Adrenal gland (tissue), 12 donors: Measurements from ENCODE around the gene CCDC187. TPM values are rescaled to one million over a fixed set of nuclear protein-coding genes. Genes with fewer than 3 reads are reported as not detected.

Experiments used
- DNase-seq, 7 donors: peaks; one replicate each; pipeline ENCODE4 v3.0.0-alpha.2; 2019 to 2020
- H3K27ac ChIP-seq, 5 donors: fragments of 200-600 bp; sonication (generic) in 4 of 5; 1 replicate in 3 of 5; 2 replicates in 2 of 5; pipeline versions ENCODE4 v1.5.1 to v1.8.0; 2016 to 2020; ENCODE audit warnings: mild to moderate bottlenecking in 1 of 5
- H3K27me3 ChIP-seq: fragments of 200-600 bp; 2 replicates; pipeline ENCODE4 v1.8.0; 2021
- H3K36me3 ChIP-seq, 2 donors: fragments of 200-600 bp; replicated peaks in 1 of 2; 1 replicate in 1 of 2; 2 replicates in 1 of 2; pipeline versions ENCODE4 v1.5.1 to v1.8.0; 2018 to 2022
- H3K4me1 ChIP-seq, 2 donors: fragments of 200-600 bp; replicated peaks in 1 of 2; 1 replicate in 1 of 2; 2 replicates in 1 of 2; pipeline versions ENCODE4 v1.5.1 to v1.8.0; 2018 to 2021
- H3K4me3 ChIP-seq, 4 donors: fragments of 200-600 bp; sonication (generic) in 3 of 4; one replicate each; pipeline ENCODE4 v1.5.1; 2016 to 2018
- H3K9me3 ChIP-seq, 3 donors: fragments of 200-600 bp; sonication (generic) in 1 of 3; replicated peaks in 1 of 3; 1 replicate in 2 of 3; 2 replicates in 1 of 3; pipeline versions ENCODE4 v1.5.1 to v1.8.0; 2016 to 2021
- POLR2A ChIP-seq, 2 donors: fragments of 450-650 bp; IDR thresholded peaks; one replicate each; pipeline ENCODE4 v1.6.1; 2017; ENCODE audit warnings: antibody characterized with exemption in 2 of 2, mild to moderate bottlenecking in 2 of 2, moderate library complexity in 1 of 2
- WGBS, 4 donors: extraction: QIAGEN DNeasy Blood & Tissue Kit in 2 of 4; methylation state at CpG; one replicate each; pipeline versions ENCODE4 v1.1.5 to v1.1.7; 2013 to 2017; 5-methylcytosine and 5-hydroxymethylcytosine counted together
- intact Hi-C, 2 donors: fragments of 100-400 bp; cut with DNase I; formaldehyde crosslinking; loops; one replicate each; pipeline versions ENCODE4 v1.14.1 to v1.15.0; 2022 to 2023
- polyA plus RNA-seq, 3 donors: library from polyadenylated mRNA; stranded (reverse); fragments of 200-250 nt in 2 of 3; fragments of 350-450 nt in 1 of 3; fragmentation: Illumina TruSeq in 1 of 3; extraction: RNeasy Lipid Tissue Mini Kit (QIAGEN cat#74804) in 1 of 3; gene quantifications; one replicate each; pipeline ENCODE4 v1.2.3, GENCODE V29; 2013 to 2014
- total RNA-seq, 9 donors: library from RNA; depleted of rRNA in 4 of 9; stranded (reverse); fragments of >200 nt in 4 of 9; fragments of 120-200 nt in 1 of 9; fragmentation: NEBNext Ultra II Directional in 1 of 9; extraction: Animal tissue kit (Norgen Biotek cat#: 25700) in 1 of 9; gene quantifications; one replicate each; pipeline versions ENCODE4 v1.1.0 to v1.2.4, GENCODE V29; 2013 to 2023
- TF ChIP-seq, protein P1 (sequence below), 6 experiments: fragments of 450-650 bp in 4 of 6; fragments of 200-600 bp in 2 of 6; sonication (generic) in 1 of 6; IDR thresholded peaks; 1 replicate in 5 of 6; 2 replicates in 1 of 6; pipeline versions ENCODE4 v1.5.1 to v1.8.0; 2016 to 2021; ENCODE audit warnings: antibody characterized with exemption in 6 of 6, mild to moderate bottlenecking in 2 of 6, moderate library complexity in 1 of 6
- donor health status: healthy with polysubstance abuse.
- donor health status: Bipolar disorder and iron deficiency.
- donor health status: DM: yes; HTN: yes; CAD: no.
- donor health status: DM: no; HTN: no; CAD: no.
- donor health status: DM: no; HTN: no; CAD: no.
- donor health status: DM: yes; HTN: yes; CAD: no.

The CCDC187 gene
- total and polyA plus RNA-seq, 12 donors, result under 0.01 to 0.44 (median 0.08) TPM; not detected in 1

DNA sequence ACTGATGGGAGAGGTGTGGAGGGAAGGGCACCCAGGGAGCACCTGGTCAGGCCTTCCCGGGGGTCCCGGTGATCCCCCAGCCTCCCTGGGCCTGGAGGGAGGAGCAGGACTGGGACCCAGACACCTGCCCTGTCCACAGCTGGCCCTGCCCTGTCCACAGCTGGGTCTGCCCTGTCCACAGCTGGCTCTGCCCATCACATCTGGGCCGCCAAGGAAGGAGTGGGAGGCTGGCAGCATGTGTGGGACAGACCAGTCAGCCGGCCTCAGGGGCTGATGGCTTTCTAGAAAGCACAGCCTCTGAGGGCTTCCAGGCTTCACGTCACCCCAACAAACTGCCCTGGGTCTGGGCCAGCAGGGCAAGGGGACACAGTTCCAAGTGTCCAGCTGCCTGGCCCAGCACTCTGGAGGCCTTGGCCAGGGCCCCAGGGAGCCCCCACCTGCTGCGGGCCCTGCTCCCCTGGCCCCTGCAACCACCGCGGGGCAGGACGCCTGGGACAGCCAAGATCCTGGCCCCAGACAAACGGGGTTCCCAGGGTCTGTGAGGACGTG is 47.4 kb upstream of the CCDC187 start:
- DNase-seq, result no peak
- Histone ChIP-seq H3K36me3 (no peaks in the 10 kb centered on the region), H3K9me3 (no peaks in the 10 kb centered on the region), H3K27ac (no peak overlapping the region), H3K27me3 (no peaks in the 10 kb centered on the region), H3K4me3 (no peak overlapping the region), H3K4me1 (peaks cover 0 to 16% of the 10 kb centered on the region in 2 donors)
- TF ChIP-seq, protein P1, sequence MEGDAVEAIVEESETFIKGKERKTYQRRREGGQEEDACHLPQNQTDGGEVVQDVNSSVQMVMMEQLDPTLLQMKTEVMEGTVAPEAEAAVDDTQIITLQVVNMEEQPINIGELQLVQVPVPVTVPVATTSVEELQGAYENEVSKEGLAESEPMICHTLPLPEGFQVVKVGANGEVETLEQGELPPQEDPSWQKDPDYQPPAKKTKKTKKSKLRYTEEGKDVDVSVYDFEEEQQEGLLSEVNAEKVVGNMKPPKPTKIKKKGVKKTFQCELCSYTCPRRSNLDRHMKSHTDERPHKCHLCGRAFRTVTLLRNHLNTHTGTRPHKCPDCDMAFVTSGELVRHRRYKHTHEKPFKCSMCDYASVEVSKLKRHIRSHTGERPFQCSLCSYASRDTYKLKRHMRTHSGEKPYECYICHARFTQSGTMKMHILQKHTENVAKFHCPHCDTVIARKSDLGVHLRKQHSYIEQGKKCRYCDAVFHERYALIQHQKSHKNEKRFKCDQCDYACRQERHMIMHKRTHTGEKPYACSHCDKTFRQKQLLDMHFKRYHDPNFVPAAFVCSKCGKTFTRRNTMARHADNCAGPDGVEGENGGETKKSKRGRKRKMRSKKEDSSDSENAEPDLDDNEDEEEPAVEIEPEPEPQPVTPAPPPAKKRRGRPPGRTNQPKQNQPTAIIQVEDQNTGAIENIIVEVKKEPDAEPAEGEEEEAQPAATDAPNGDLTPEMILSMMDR (IDR thresholded peaks at IDR 0.05), result no peak
- no peak for TF ChIP-seq POLR2A (IDR thresholded peaks at IDR 0.05)
- intact Hi-C loops, result no loop called here
- WGBS, 4 donors, result 77 to 93% (median 87%) methylated on average over 3 to 11 of the region's 11 CpGs; no CpG with 5 or more reads in 1 of the 4 donors

DNA sequence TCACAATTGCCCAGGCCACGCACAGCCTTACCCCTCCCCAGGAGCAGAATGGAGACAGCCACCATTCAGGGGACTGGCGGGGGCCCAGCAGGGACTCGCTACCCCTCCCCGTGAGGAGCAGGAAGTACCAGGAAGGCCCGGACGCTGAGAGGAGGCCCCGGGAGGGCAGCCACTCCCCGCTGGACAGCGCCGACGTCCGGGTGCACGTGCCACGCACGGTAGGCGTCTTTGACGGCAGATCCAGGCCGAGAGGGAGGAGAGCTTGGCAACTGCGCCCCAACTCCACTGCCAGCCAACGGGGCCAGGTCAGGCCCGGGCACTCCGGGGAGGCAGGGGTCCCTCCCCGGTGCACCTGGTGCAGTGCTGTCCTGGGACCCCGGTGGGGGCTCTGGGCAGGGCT is 45.7 kb upstream of the CCDC187 start:
- H3K27ac ChIP-seq, result no peak overlapping the region
- H3K27me3 ChIP-seq, result no peaks in the 10 kb centered on the region
- no peak for DNase-seq
- peaks cover 0 to 23% of the 10 kb centered on the region in 2 donors for H3K4me1 ChIP-seq
- TF ChIP-seq POLR2A (IDR thresholded peaks at IDR 0.05), result no peak
- TF ChIP-seq, protein P1 (IDR thresholded peaks at IDR 0.05), result no peak
- no peaks in the 10 kb centered on the region for H3K36me3 ChIP-seq
- no peak overlapping the region for H3K4me3 ChIP-seq
- 89 to 95% (median 92%) methylated on average over 7 to 24 of the region's 24 CpGs; no CpG with 5 or more reads in 1 of the 4 donors for WGBS, 4 donors
- intact Hi-C loops, result no loop called here
- no peaks in the 10 kb centered on the region for H3K9me3 ChIP-seq

DNA sequence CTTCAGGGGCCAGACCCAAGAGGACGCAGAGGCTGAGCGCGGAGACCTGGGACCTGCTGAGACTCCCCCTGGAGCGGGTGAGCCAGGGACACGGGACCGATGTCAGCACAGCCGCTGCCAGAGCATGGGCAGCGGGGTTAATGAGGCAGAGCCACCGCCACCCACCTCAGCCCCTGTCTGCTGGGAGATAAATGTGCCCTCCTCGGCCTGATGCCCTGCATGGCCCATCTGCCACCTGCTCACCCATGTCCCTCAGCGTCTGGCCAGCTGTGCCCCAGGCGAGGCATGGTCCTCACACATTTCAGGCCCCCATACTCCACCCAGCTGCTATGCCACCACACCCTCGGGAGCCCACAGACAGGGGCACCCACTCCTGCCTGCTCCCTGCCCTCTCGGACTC is 44.8 kb upstream of the CCDC187 start:
- TF ChIP-seq, protein P1 (IDR thresholded peaks at IDR 0.05), result no peak
- TF ChIP-seq POLR2A (IDR thresholded peaks at IDR 0.05), result no peak
- Histone ChIP-seq H3K27me3 (no peaks in the 10 kb centered on the region), H3K4me1 (peaks cover 0 to 17% of the 10 kb centered on the region in 2 donors), H3K27ac (no peak overlapping the region), H3K4me3 (no peak overlapping the region), H3K36me3 (no peaks in the 10 kb centered on the region), H3K9me3 (no peaks in the 10 kb centered on the region)
- 90 to 96% (median 93%) methylated on average over 2 to 14 of the region's 14 CpGs for WGBS, 4 donors
- no peak for DNase-seq
- intact Hi-C loops, result no loop called here

DNA sequence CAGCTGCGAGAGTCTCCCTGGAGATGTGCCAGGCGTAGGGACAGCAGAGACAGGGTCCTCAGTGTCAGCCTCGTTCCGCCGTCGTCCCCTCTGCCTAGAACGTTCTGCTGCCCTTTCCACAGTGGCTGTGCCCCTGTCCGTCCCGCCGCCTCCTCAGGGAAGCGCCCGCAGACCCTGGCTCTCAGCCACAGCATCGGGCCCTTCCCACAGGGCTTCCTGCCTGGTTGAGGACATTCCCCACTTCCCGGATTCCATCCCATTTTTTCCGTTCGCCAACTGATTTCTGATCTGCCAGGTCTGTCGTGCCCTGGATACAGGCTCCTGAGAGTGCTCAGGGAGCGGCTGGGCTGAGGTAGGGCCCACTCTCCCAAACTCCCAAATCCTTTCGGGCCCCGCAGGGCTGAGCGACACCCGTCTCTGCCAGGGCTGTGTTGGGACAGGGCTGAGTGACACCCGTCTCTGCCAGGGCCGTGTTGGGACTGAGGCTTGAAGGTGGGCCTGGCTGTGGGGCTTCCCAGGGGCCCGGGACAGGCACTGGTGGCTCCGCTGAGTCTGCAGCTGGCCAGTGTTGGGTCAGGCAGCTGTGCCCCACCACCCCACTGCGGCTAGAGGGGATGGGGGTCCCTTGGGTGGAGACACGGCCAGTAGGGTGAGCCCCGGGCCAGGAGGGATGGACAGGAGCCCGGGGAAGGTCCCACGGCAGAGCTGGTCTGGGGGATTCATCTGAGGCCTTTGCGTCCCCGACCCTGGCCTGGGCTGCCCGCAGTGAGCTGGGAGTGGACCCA is 43.8 kb upstream of the CCDC187 start:
- TF ChIP-seq POLR2A (IDR thresholded peaks at IDR 0.05), result no peak
- TF ChIP-seq, protein P1 (IDR thresholded peaks at IDR 0.05), result no peak
- 62 to 84% (median 79%) methylated on average over 19 to 34 of the region's 34 CpGs for WGBS, 4 donors
- Histone ChIP-seq H3K27me3 (no peaks in the 10 kb centered on the region), H3K9me3 (no peaks in the 10 kb centered on the region), H3K36me3 (no peaks in the 10 kb centered on the region), H3K4me3 (no peak overlapping the region), H3K4me1 (peaks cover 10 to 27% of the 10 kb centered on the region in 2 donors), H3K27ac (no peak overlapping the region)
- intact Hi-C loops, result no loop called here
- no peak for DNase-seq
